Measurements from ENCODE around the gene MDC1.

MDC1 gene

DNA sequence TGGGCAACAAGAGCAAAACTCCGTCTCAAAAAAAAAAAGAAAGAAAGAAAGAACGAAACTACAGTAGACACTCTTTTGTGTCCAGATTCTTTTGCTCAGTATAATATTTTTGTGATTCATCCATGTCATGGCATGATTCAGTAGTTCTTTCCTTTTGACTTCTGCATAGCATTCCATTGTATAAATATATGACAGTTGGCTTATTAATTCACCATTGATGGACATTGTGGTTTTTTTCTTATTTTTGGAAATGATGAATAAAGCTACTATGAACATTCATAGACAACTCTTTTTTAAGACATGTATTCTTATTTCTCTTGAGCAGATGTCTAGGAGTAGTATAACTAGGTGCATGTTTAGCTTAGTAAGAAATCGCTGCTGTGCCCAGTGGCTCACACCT, 37.5 kb upstream of the MDC1 start:
- no peaks in the 10 kb centered on the region for H3K4me1 ChIP-seq (ENCODE audit: insufficient read depth, low read length)
- H3K4me3 ChIP-seq (ENCODE audit: low read length): no peak overlapping the region
- no peaks in the 10 kb centered on the region for H3K27me3 ChIP-seq (ENCODE audit: insufficient read depth, low read length)
- no peak overlapping the region for H2AFZ ChIP-seq (ENCODE audit: low read depth, low read length)
- no peaks in the 10 kb centered on the region for H3K9me3 ChIP-seq (ENCODE audit: low read length)
- H3K36me3 ChIP-seq (ENCODE audit: insufficient read depth, low read length): no peaks in the 10 kb centered on the region

DNA sequence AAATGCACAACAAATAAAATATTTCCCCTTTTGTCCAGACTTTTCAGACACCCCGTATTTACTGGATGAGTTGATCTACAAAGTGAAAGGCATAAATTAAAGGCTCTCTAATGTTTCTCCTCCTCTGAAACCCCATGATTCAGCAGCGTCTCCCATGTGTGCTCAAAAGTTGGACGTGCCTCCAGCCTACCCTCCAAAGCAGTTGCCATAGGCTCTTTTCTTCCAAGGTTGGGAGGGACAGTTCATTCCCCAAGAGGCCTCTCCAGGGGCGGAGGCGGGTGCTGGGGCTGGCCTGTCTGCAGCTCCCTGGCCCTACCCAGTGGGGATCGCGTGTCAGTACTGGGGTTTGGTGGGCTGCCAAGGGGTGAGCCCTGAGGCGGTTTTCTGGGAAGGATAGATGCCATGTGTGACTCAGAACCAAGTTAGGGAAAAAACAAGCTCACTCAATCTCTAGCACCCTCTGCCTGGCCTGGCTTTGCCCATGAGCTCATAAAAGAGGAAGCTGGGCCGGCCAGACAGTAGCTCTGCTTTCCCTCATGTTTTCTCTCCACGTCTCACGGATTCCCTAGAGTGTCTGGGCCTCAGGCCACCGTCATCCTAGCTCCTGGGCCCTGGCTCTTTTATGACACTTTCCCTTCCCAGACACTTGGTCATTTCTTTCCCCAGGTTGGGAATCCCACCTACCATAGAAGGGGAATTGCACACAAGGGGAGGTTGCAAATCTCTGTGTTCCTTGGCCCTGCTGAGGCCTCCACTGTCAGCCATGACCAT, 35.3 kb upstream of the MDC1 start:
- Histone ChIP-seq H3K9me3 (ENCODE audit: low read length) (no peaks in the 10 kb centered on the region), H3K27me3 (ENCODE audit: insufficient read depth, low read length) (no peaks in the 10 kb centered on the region), H3K36me3 (ENCODE audit: insufficient read depth, low read length) (no peaks in the 10 kb centered on the region), H3K4me1 (ENCODE audit: insufficient read depth, low read length) (no peaks in the 10 kb centered on the region), H2AFZ (ENCODE audit: low read depth, low read length) (no peak overlapping the region), H3K4me3 (ENCODE audit: low read length) (no peak overlapping the region)

DNA sequence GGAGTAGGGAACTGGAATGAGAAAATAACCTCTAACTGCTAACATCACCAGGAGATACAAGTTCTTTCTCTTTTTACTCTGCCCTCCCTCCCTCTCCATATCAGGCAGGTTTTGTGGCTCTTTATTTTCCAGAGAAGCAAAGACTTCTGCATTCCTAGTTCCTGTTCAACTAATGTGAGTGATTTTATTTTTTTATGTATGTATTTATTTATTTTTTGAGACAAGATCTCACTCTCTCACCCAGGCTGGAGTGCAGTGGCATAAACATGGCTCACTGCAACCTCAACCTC, 33.2 kb upstream of the MDC1 start:
- Histone ChIP-seq H3K4me1 (ENCODE audit: insufficient read depth, low read length) (no peaks in the 10 kb centered on the region), H3K36me3 (ENCODE audit: insufficient read depth, low read length) (no peaks in the 10 kb centered on the region), H2AFZ (ENCODE audit: low read depth, low read length) (no peak overlapping the region), H3K4me3 (ENCODE audit: low read length) (no peak overlapping the region), H3K27me3 (ENCODE audit: insufficient read depth, low read length) (no peaks in the 10 kb centered on the region), H3K9me3 (ENCODE audit: low read length) (no peaks in the 10 kb centered on the region)

DNA sequence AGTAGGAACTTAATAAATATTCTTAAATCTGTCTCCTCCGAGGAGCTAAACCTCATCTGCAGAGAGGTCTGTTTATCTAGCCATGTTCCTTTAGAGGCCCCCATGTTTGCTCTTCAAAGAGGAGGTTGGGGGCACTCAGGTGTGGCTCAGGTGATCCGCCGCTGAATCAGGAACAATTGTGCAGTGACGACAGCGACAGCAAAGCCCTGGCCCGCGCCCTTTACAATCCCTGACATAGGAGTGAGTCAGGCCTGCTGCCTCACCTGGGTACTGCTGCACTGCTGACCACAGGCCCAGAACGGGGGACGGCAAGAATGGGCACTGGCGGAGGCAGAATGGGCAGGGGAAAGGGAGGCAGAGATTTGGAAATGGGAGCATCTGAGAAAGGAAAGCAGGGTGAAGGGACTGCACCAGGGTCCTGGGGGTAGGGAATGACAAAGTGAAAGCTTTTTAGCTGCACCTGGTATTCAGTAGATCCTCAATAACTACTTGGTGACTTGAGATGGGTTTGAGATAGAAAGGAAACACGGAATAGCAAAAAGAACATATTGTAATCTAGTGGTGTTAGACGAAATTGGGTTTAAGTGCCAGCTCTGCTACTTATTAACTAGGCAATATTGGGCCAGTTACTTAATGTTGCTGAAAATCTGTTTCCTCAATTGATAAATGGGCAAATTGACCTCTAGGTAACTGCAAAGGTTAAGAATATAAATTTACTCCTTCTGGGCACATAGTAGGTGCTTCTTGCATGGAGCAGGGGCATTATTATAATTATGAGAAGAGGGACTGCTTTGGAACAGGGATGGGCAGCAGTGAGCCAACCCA, 32.7 kb upstream of the MDC1 start:
- no peak overlapping the region for H2AFZ ChIP-seq (ENCODE audit: low read depth, low read length)
- no peaks in the 10 kb centered on the region for H3K27me3 ChIP-seq (ENCODE audit: insufficient read depth, low read length)
- H3K9me3 ChIP-seq (ENCODE audit: low read length): no peaks in the 10 kb centered on the region
- no peak overlapping the region for H3K4me3 ChIP-seq (ENCODE audit: low read length)
- no peaks in the 10 kb centered on the region for H3K36me3 ChIP-seq (ENCODE audit: insufficient read depth, low read length)
- peaks cover 2% of the 10 kb centered on the region for H3K4me1 ChIP-seq (ENCODE audit: insufficient read depth, low read length)

DNA sequence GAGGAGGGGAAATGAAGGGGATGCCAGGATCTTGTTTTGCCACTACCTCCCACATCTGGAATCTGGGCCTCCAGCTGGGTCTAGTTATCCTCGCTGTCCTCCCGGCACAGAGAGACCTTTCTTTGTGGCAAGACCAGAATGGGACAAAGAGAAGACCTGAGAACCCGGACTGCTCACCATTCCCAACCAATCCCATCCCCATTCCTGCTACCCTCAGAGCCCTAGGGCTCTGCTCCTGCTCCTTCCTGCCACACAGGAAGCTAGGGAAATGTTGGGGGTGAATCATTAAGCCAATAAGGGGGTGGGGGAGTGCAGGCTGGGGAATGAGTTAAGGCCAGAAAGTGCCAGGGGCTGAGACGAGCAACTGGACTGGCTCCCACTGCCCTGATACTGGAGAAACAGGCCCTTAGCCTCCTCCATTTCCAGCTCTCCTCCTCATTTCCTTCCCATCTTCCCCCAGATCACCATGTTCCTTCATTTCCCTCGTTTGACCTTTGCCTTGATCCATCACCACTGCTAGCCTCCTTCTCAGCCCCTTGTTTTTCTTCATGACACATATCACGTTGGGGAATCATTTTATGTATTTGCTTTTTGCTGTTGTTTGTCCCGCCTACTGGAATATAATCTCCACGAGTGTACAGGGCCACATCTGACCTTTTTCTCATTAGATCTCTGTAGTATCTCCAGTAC, 31.9 kb upstream of the MDC1 start:
- Histone ChIP-seq H3K9me3 (ENCODE audit: low read length) (no peaks in the 10 kb centered on the region), H2AFZ (ENCODE audit: low read depth, low read length) (no peak overlapping the region), H3K27me3 (ENCODE audit: insufficient read depth, low read length) (no peaks in the 10 kb centered on the region), H3K4me3 (ENCODE audit: low read length) (no peak overlapping the region), H3K36me3 (ENCODE audit: insufficient read depth, low read length) (no peaks in the 10 kb centered on the region), H3K4me1 (ENCODE audit: insufficient read depth, low read length) (peaks cover 6% of the 10 kb centered on the region)

DNA sequence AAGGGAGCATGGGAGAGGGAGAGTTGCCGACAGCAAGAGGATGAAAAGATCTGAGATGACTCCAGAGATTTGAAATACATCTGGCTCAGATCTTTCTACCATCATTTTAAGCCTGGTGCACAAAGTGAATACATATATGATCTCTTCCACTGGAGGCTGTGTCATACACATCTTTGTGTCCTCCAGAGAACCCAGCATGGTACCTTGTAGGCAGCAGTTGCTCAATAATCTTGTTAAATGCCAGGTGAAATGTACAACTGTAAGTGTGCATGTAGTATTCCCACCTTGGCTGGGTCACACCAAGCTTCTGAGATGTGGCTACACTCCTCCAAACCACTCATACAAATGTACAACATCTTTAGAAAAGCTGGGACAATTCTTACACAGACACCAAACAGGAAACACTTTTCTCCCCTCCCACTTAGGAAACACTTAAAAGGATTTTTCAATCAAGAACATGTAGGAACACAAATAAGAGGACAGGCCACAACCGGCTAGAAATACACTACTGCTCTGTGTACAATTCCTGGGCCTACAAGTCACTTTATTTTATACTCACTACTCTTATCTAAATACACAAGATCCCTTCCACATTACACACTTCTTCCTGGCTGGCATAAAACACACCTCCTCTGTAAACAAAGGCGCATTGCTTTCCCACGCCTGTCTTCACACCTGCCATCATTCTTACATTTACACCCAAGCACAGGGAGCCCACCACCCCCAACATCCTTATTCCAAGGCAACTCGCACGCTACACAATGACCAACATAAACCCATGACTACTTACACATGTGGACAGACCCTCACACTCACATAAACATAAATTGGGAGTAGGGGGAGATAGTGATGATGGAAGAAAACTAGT, 31.1 kb upstream of the MDC1 start:
- Histone ChIP-seq H3K4me1 (ENCODE audit: insufficient read depth, low read length) (peaks cover 9% of the 10 kb centered on the region), H3K4me3 (ENCODE audit: low read length) (no peak overlapping the region), H3K9me3 (ENCODE audit: low read length) (no peaks in the 10 kb centered on the region), H3K27me3 (ENCODE audit: insufficient read depth, low read length) (no peaks in the 10 kb centered on the region), H3K36me3 (ENCODE audit: insufficient read depth, low read length) (no peaks in the 10 kb centered on the region), H2AFZ (ENCODE audit: low read depth, low read length) (no peak overlapping the region)

DNA sequence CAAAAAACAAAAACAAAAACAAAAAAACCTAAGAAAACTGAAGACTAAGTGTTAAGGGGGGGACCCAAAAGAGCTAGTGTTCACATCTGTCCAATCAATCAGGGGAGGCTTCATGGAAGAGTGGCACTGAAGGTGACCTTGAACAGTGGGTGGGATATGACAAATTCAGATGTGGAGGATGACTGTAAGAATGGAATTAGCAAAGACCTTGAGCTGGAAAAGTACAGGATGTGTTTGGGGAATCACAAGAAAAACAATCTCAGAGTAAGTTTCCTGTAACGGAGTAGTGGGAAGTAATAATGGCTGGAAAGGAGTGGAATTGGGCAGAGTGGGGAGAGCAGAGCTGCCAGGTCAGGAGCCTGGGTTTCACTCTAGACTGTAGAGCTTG, 30.2 kb upstream of the MDC1 start:
- no peaks in the 10 kb centered on the region for H3K27me3 ChIP-seq (ENCODE audit: insufficient read depth, low read length)
- no peak overlapping the region for H3K4me3 ChIP-seq (ENCODE audit: low read length)
- H3K36me3 ChIP-seq (ENCODE audit: insufficient read depth, low read length): no peaks in the 10 kb centered on the region
- H2AFZ ChIP-seq (ENCODE audit: low read depth, low read length): no peak overlapping the region
- peaks cover 9% of the 10 kb centered on the region for H3K4me1 ChIP-seq (ENCODE audit: insufficient read depth, low read length)
- H3K9me3 ChIP-seq (ENCODE audit: low read length): no peaks in the 10 kb centered on the region

DNA sequence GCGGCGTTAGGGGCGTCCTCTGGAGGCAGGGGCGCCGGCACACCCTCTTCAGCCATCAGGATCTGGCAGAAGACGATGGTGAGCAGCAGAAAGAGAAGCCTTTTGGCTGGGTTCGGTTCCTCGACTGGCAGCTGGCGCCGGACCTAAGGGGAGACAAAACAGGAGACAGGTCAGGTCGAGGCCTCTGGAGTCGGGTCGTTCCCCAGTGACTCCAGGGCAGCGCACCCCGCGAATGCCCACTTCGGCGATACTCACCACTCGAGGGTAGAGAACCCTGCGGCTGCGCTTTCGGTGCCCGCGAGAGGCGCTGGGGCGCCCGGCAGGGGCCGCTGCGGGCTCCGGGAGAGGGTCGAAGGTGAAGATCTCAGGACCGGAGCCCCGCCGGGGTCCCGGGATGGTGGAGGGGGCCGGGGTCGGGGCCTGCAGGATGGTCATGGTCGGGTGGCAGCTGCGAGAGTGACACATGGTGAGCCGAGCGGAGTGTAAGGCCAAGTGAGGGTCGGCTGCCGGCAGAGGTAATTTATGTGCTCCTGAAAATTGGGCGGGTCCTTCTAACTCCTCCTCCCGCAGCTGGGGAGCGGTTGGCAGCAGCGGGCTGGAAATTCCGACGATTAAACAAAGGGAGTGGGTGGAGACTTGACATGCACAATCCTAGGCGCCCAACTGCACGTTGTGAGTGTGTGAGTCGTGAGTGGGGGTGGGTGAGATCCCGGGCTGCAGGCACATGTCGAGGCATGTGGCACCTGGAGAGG, 27.1 kb upstream of the MDC1 start, which contains the start of gene IER3:
TSS of gene IER3 (minus strand) at position 494 of the 752 bp plus-strand sequence. CDS start at position 465, 29 bp downstream.
- H3K4me1 ChIP-seq (ENCODE audit: insufficient read depth, low read length): peaks cover 21% of the 10 kb centered on the region
- peaks cover 19% of the 10 kb centered on the region for H3K36me3 ChIP-seq (ENCODE audit: insufficient read depth, low read length)
- no peaks in the 10 kb centered on the region for H3K9me3 ChIP-seq (ENCODE audit: low read length)
- no peaks in the 10 kb centered on the region for H3K27me3 ChIP-seq (ENCODE audit: insufficient read depth, low read length)
- peak within 1 kb of the TSS; percentile 84 for H2AFZ ChIP-seq (ENCODE audit: low read depth, low read length)
- H3K4me3 ChIP-seq (ENCODE audit: low read length): peak within 1 kb of the TSS; percentile 91

DNA sequence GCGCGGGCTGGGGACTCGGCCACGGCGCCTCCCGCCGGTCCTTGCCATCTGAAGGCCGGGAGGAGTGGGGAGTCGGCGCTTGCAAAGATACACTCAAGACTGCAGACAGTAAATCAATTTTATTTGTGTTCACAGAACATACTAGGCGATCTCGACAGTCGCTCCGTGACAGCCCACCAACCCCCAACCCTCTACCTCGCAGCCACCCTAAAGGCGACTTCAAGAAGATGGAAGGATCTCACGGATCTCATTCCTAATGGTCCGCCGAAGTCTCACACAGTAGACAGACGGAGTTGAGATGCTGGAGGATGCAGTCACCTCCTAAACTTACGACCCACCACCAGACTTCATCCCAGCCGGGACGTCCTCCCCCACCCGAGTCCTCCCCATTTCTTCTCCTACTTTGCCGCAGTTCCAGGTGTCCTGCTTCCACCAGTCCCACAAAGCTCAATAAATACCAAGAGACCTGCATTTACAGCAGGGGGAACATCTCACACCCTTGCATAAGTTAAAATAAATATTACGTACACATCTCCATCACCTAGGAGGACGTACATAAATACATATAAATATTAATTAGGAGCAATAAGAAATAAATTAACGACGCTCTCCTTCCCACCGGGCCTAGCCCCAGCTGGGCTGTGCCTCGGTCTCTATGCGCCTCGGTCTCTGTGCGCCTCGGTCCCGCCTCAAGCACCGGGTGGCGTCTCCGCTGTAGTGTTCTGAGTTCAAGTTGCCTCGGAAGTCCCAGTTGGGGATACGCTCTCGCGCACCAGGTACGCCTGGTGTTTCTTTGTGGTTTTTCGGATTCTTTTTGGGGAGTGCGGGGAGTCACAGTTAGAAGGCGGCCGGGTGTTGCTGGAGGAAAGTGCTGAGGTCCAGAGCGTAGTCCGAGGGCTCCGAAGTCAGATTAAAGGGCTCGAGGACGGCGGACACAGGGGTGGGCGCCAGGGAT, 26.3 kb upstream of the MDC1 start:
- H3K4me3 ChIP-seq (ENCODE audit: low read length): peak overlapping the region; percentile 91
- H3K9me3 ChIP-seq (ENCODE audit: low read length): no peaks in the 10 kb centered on the region
- H3K4me1 ChIP-seq (ENCODE audit: insufficient read depth, low read length): peaks cover 21% of the 10 kb centered on the region
- H2AFZ ChIP-seq (ENCODE audit: low read depth, low read length): peak overlapping the region; percentile 84
- no peaks in the 10 kb centered on the region for H3K27me3 ChIP-seq (ENCODE audit: insufficient read depth, low read length)
- H3K36me3 ChIP-seq (ENCODE audit: insufficient read depth, low read length): peaks cover 26% of the 10 kb centered on the region

DNA sequence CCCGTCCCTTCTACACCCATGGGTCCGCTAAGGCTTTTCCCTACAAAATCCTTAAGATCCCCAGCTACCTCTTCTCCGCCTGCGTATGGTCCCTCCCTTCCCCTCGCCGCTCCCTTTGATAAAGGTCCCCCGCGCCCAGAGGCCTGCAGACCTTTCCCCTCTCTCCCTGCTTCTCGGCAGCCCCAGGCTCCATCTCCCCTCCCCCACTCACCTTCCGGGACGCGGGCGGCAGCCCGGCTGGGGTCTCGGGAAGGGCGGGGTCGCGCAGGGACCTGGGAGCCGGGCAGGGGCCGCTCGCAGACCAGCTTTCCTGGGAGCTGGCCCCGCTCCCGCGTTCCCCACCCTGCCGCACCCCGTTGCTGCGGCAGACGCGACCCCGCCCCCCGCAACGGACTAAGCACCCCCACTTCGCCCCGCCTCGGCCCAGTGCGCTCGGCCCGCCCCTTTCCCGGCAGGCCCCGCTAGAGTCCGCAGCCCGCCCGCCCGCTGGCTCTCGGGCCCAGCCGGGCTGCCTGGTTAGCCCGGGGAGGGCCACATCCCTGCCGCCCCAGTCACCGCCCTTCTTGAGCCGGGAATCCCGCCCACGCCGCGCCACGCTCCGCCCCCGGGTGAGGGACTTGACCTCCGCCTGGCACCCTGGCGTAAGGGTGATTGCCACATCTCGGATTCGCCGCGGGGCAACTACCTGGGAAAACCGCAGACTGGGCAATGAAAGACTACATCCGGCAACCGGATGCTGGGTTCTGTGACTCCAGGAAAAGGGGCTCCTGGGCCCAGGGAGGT, 25.4 kb upstream of the MDC1 start, which contains the start of gene FLOT1:
TSS of gene FLOT1 (minus strand) at position 372 of the 783 bp plus-strand sequence. CDS start 498 bp downstream, outside the sequence.
- no peaks in the 10 kb centered on the region for H3K27me3 ChIP-seq (ENCODE audit: insufficient read depth, low read length)
- H3K4me3 ChIP-seq (ENCODE audit: low read length): peak within 1 kb of the TSS; percentile 91
- peaks cover 21% of the 10 kb centered on the region for H3K4me1 ChIP-seq (ENCODE audit: insufficient read depth, low read length)
- H3K36me3 ChIP-seq (ENCODE audit: insufficient read depth, low read length): peaks cover 35% of the 10 kb centered on the region
- H3K9me3 ChIP-seq (ENCODE audit: low read length): no peaks in the 10 kb centered on the region
- H2AFZ ChIP-seq (ENCODE audit: low read depth, low read length): peak within 1 kb of the TSS; percentile 84

Measured in neuron (in vitro differentiated cells).